ENCODE measurements around the gene TM4SF1. TPM values are rescaled to one million over a fixed set of nuclear protein-coding genes. Genes with fewer than 3 reads are reported as not detected.
"Not testable (repeated sequence)": the region's sequence is repeated elsewhere in the genome, so short reads cannot be mapped to it uniquely, and the experiment has no call there.

TM4SF1 gene
- total RNA-seq, 1 donor from 2014 or later = 1,242 TPM

GRCh38 chr3:149352556-149352955 is 24.9 kb downstream of the TM4SF1 start:
- DNase-seq (ENCODE audit: low read depth in 2 of 2) = peak; percentile 59 to 82

- no peak for DNase-seq (ENCODE audit: low read depth in 2 of 2)
These were observed 33.5 kb downstream of the TM4SF1 start for GRCh38 chr3:149343951-149344350.

GRCh38 chr3:149342413-149343380 is 34.8 kb downstream of the TM4SF1 start:
- peak in 1 of 2 donors; percentile 76 for DNase-seq (ENCODE audit: low read depth in 2 of 2)

GRCh38 chr3:149340310-149340933 is 37.0 kb downstream of the TM4SF1 start:
- peak; percentile 87 to 92 for DNase-seq (ENCODE audit: low read depth in 2 of 2)

- DNase-seq (ENCODE audit: low read depth in 2 of 2) = peak; percentile 96 to 99
These were observed 37.5 kb downstream of the TM4SF1 start for GRCh38 chr3:149339931-149340309.

- not testable (repeated sequence) for DNase-seq (ENCODE audit: low read depth in 2 of 2)
These were observed 40.0 kb downstream of the TM4SF1 start for GRCh38 chr3:149337486-149337885.

GRCh38 chr3:149336925-149337324 is 40.5 kb downstream of the TM4SF1 start:
- peak in 1 of 2 donors; percentile 14 for DNase-seq (ENCODE audit: low read depth in 2 of 2)

- DNase-seq (ENCODE audit: low read depth in 2 of 2) = peak in 1 of 2 donors; percentile 73
These were observed 44.1 kb downstream of the TM4SF1 start, which contains the start of gene TM4SF18 for GRCh38 chr3:149333176-149333859. Gene TM4SF18, minus strand, starts transcription at chr3:149333636. Its CDS starts 254 bp downstream, at chr3:149333382.

- peak in 1 of 2 donors; percentile 65 for DNase-seq (ENCODE audit: low read depth in 2 of 2)
These were observed 44.7 kb downstream of the TM4SF1 start for GRCh38 chr3:149332771-149333170.

- DNase-seq (ENCODE audit: low read depth in 2 of 2) = peak; percentile 60 to 73
These were observed 45.2 kb downstream of the TM4SF1 start for GRCh38 chr3:149332227-149332765.

- DNase-seq (ENCODE audit: low read depth in 2 of 2) = no peak
These were observed 46.1 kb downstream of the TM4SF1 start for GRCh38 chr3:149331396-149331795.

GRCh38 chr3:149330609-149331331 is 46.7 kb downstream of the TM4SF1 start:
- peak in 1 of 2 donors; percentile 34 for DNase-seq (ENCODE audit: low read depth in 2 of 2)

GRCh38 chr3:149327156-149327555 is 50.3 kb downstream of the TM4SF1 start:
- DNase-seq (ENCODE audit: low read depth in 2 of 2) = no peak

- no peak for DNase-seq (ENCODE audit: low read depth in 2 of 2)
These were observed 51.9 kb downstream of the TM4SF1 start for GRCh38 chr3:149325581-149325980.

GRCh38 chr3:149324332-149324731 is 53.1 kb downstream of the TM4SF1 start:
- DNase-seq (ENCODE audit: low read depth in 2 of 2) = no peak

- DNase-seq (ENCODE audit: low read depth in 2 of 2) = no peak
These were observed 55.8 kb downstream of the TM4SF1 start for GRCh38 chr3:149321640-149322039.

- DNase-seq (ENCODE audit: low read depth in 2 of 2) = no peak
These were observed 56.3 kb downstream of the TM4SF1 start for GRCh38 chr3:149321136-149321535.

GRCh38 chr3:149319750-149320149 is 57.7 kb downstream of the TM4SF1 start:
- DNase-seq (ENCODE audit: low read depth in 2 of 2) = no peak
